ENCODE results near the gene LRRC75A.
"Not testable (repeated sequence)": the region's sequence is repeated elsewhere in the genome, so short reads cannot be mapped to it uniquely, and the experiment has no call there.

The LRRC75A gene

GRCh38 chr17:16491703-16492612, at the start of gene LRRC75A:
TSS of gene LRRC75A (minus strand) at chr17:16492193. CDS start at chr17:16491990, 203 bp downstream.
- DNase-seq (ENCODE audit: low spot score in 2 of 2) (peak; percentile 57 to 75), ATAC-seq (peak; percentile 84)
- Mint-ChIP-seq H3K4me3 (peak within 1 kb of the TSS; percentile 68), H3K4me1 (peaks cover 19% of the 10 kb centered on the region), H3K36me3 (no peaks in the 10 kb centered on the region), H3K27ac (no peak within 1 kb of the TSS), H3K9me3 (no peaks in the 10 kb centered on the region)

- ATAC-seq (no peak), DNase-seq (ENCODE audit: low spot score in 2 of 2) (no peak)
- Mint-ChIP-seq H3K4me3 (peak overlapping the region; percentile 99), H3K4me1 (peaks cover 21% of the 10 kb centered on the region), H3K27ac (peak overlapping the region; percentile 96), H3K9me3 (no peaks in the 10 kb centered on the region), H3K36me3 (peaks cover 9% of the 10 kb centered on the region)
Observed at GRCh38 chr17:16537130-16537458, 45.1 kb upstream of the LRRC75A start.

DNA sequence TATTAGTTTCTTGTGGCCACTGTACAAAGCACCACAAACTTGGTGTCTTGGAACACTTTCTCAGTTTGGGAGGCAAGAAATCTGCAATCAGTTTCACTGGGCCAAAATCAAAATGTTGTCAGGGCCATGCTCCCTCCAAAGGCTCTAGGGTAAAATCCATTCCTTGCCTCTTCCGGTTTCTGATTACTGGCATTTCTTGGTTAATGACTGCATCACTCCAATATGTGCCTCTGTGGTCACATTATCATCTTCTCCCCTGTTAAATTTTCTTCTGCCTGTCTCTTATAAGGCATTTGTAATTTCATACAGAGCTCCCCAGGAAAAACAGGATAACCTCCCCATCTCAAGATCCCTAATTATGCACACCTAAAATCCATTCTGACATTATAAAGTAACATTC, 42.2 kb upstream of the LRRC75A start:
- DNase-seq (ENCODE audit: low spot score in 2 of 2), result peak in 1 of 2 donors; percentile 30
- Mint-ChIP-seq H3K27ac (no peak overlapping the region), H3K36me3 (peaks cover 9% of the 10 kb centered on the region)

DNA sequence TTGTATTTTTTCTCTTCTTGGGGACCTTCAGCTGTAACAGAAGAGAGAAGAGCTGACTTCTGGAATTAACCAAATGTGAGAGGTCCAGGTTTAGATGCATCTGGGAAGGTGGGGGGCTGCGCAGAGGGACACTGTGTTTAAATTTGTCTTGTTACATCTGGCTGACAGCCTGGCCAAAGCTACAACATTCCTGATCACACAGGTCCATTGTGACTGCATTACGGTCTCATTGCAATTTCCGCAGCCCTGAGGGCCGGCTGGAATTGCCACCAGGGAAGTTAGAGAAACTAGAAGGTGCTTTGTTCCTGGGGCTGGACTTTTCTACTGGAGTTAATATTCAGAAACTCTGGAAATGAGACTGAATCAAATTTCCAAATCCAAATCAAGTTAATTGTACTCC, 37.9 kb upstream of the LRRC75A start:
- Mint-ChIP-seq H3K4me3 (no peak overlapping the region), H3K4me1 (peaks cover 2% of the 10 kb centered on the region), H3K9me3 (no peaks in the 10 kb centered on the region), H3K27ac (no peak overlapping the region), H3K36me3 (no peaks in the 10 kb centered on the region)
- ATAC-seq, result no peak
- peak in 1 of 2 donors; percentile 30 for DNase-seq (ENCODE audit: low spot score in 2 of 2)

More for the DNA sequence above, 42.2 kb upstream of the LRRC75A start:
- no peak overlapping the region for H3K4me3 Mint-ChIP-seq
- ATAC-seq, result no peak
- H3K9me3 Mint-ChIP-seq, result no peaks in the 10 kb centered on the region
- H3K4me1 Mint-ChIP-seq, result peaks cover 21% of the 10 kb centered on the region

DNA sequence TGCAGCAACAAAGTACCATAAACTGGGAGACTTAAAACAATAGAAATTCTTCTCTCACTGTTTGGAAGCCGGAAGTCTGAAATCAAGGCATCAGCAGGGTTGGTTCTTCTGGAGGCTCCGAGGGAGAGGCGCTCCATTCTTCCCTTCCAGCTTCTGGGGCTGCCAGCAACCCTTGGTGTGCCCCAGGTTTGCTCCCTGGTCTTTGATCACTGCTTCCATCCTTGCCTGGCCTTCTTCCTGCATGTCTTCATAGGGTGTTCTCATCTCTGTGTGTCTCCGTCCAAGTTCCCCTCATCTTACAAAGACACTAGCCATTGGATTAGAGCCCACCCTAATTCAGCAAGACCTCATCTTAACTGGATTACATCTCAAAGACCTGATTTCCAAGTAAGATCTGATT, 35.3 kb upstream of the LRRC75A start:
- H3K9me3 Mint-ChIP-seq, result no peaks in the 10 kb centered on the region
- DNase-seq (ENCODE audit: low spot score in 2 of 2) (no peak), ATAC-seq (no peak)
- no peaks in the 10 kb centered on the region for H3K36me3 Mint-ChIP-seq
- no peaks in the 10 kb centered on the region for H3K4me1 Mint-ChIP-seq
- H3K27ac Mint-ChIP-seq, result no peak overlapping the region
- no peak overlapping the region for H3K4me3 Mint-ChIP-seq

DNA sequence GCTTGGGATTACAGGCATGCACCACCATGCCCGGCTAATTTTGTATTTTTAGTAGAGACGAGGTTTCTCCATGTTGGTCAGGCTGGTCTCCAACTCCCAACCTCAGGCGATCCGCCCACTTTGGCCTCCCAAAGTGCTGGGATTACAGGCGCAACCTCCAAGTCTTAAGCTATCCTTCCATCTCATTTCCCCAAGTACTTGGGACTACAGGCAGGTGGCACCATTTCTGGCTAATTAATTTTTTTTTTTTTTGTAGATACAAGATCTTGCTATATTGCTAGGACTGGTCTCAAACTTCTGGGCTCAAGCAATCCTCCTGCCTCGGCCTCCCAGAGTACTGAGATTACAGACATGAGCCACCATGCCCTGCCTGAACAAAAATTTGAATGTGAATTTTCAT, 33.6 kb upstream of the LRRC75A start:
- H3K4me3 Mint-ChIP-seq, H3K4me1 Mint-ChIP-seq, H3K27ac Mint-ChIP-seq: not testable (repeated sequence)

GRCh38 chr17:16521070-16521727, 29.2 kb upstream of the LRRC75A start:
- Mint-ChIP-seq H3K9me3 (no peaks in the 10 kb centered on the region), H3K36me3 (no peaks in the 10 kb centered on the region), H3K4me3 (no peak overlapping the region), H3K27ac (peak overlapping the region; percentile 23), H3K4me1 (peaks cover 7% of the 10 kb centered on the region)
- DNase-seq (ENCODE audit: low spot score in 2 of 2) (peak; percentile 35 to 72), ATAC-seq (peak; percentile 92)

More for the DNA sequence above, 33.6 kb upstream of the LRRC75A start:
- DNase-seq (ENCODE audit: low spot score in 2 of 2); H3K36me3 Mint-ChIP-seq; ATAC-seq; H3K9me3 Mint-ChIP-seq: not testable (repeated sequence)

- Mint-ChIP-seq H3K9me3 (no peaks in the 10 kb centered on the region), H3K27ac (no peak overlapping the region), H3K4me1 (peaks cover 7% of the 10 kb centered on the region), H3K4me3 (no peak overlapping the region), H3K36me3 (no peaks in the 10 kb centered on the region)
- ATAC-seq, result no peak
- DNase-seq (ENCODE audit: low spot score in 2 of 2), result no peak
Observed at GRCh38 chr17:16519021-16519420, 27.0 kb upstream of the LRRC75A start.

GRCh38 chr17:16517477-16517876, 25.5 kb upstream of the LRRC75A start:
- no peak for DNase-seq (ENCODE audit: low spot score in 2 of 2)
- ATAC-seq, result no peak
- Mint-ChIP-seq H3K4me1 (peaks cover 7% of the 10 kb centered on the region), H3K27ac (no peak overlapping the region), H3K9me3 (no peaks in the 10 kb centered on the region), H3K4me3 (no peak overlapping the region), H3K36me3 (no peaks in the 10 kb centered on the region)

DNA sequence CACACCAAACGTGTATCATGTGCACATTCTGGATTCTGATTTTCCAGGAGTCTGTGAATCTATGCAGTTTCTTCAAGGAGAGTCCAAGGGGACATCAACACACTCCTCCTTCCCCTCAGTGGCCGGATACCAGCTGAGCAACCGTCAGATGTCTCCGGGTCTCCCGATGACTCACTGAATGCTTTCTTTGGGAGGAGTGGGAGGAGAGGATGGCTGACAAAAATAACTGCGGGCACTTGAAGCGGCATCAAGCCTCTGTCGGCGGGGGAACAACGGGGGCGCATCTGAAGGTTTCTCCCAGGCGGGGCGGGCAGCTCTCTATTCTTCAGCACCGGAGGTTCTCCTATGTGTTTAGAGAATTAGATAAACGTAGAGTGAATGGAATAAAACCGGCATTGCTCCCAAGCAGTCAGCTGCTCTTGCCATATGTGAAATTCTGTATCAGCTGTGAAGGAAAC, 24.6 kb upstream of the LRRC75A start:
- H3K4me3 Mint-ChIP-seq, result no peak overlapping the region

GRCh38 chr17:16515933-16516332, 23.9 kb upstream of the LRRC75A start:
- no peaks in the 10 kb centered on the region for H3K36me3 Mint-ChIP-seq
- DNase-seq (ENCODE audit: low spot score in 2 of 2), result no peak
- no peak for ATAC-seq
- no peaks in the 10 kb centered on the region for H3K9me3 Mint-ChIP-seq
- no peak overlapping the region for H3K4me3 Mint-ChIP-seq
- no peak overlapping the region for H3K27ac Mint-ChIP-seq
- H3K4me1 Mint-ChIP-seq, result peaks cover 1% of the 10 kb centered on the region

More for the DNA sequence above, 24.6 kb upstream of the LRRC75A start:
- Mint-ChIP-seq H3K9me3 (no peaks in the 10 kb centered on the region), H3K27ac (no peak overlapping the region), H3K36me3 (no peaks in the 10 kb centered on the region), H3K4me1 (peaks cover 7% of the 10 kb centered on the region)
- DNase-seq (ENCODE audit: low spot score in 2 of 2) (no peak), ATAC-seq (no peak)

- no peak overlapping the region for H3K27ac Mint-ChIP-seq
- H3K36me3 Mint-ChIP-seq, result no peaks in the 10 kb centered on the region
- no peaks in the 10 kb centered on the region for H3K9me3 Mint-ChIP-seq
- no peak overlapping the region for H3K4me3 Mint-ChIP-seq
- no peak for ATAC-seq
- DNase-seq (ENCODE audit: low spot score in 2 of 2), result no peak
- H3K4me1 Mint-ChIP-seq, result no peaks in the 10 kb centered on the region
Observed at GRCh38 chr17:16513873-16514272, 21.9 kb upstream of the LRRC75A start.

GRCh38 chr17:16512011-16512410, 20.0 kb upstream of the LRRC75A start:
- Mint-ChIP-seq H3K4me3 (no peak overlapping the region), H3K27ac (no peak overlapping the region), H3K9me3 (no peaks in the 10 kb centered on the region), H3K4me1 (no peaks in the 10 kb centered on the region), H3K36me3 (no peaks in the 10 kb centered on the region)
- no peak for ATAC-seq
- no peak for DNase-seq (ENCODE audit: low spot score in 2 of 2)

- no peaks in the 10 kb centered on the region for H3K9me3 Mint-ChIP-seq
- no peak overlapping the region for H3K4me3 Mint-ChIP-seq
- no peak overlapping the region for H3K27ac Mint-ChIP-seq
- no peaks in the 10 kb centered on the region for H3K36me3 Mint-ChIP-seq
- H3K4me1 Mint-ChIP-seq, result no peaks in the 10 kb centered on the region
- ATAC-seq (no peak), DNase-seq (ENCODE audit: low spot score in 2 of 2) (no peak)
Observed at GRCh38 chr17:16511593-16511992, 19.6 kb upstream of the LRRC75A start.

- ATAC-seq (no peak), DNase-seq (ENCODE audit: low spot score in 2 of 2) (no peak)
- Mint-ChIP-seq H3K4me1 (no peaks in the 10 kb centered on the region), H3K27ac (no peak overlapping the region), H3K36me3 (no peaks in the 10 kb centered on the region), H3K9me3 (no peaks in the 10 kb centered on the region), H3K4me3 (no peak overlapping the region)
Observed at GRCh38 chr17:16507918-16508533, 16.0 kb upstream of the LRRC75A start.
